GM21786 (cell line): ENCODE measurements around the gene CORO2A.
"Not testable (repeated sequence)": the region's sequence is repeated elsewhere in the genome, so short reads cannot be mapped to it uniquely, and the experiment has no call there.

Experiments
- ATAC-seq: cut with Tn5 transposase; IDR thresholded peaks from one replicate; pipeline ENCODE4 v1.9.1; 2021; ENCODE audit not compliant: unreplicated experiment

CORO2A gene

GRCh38 chr9:98118640-98119601, 73.5 kb downstream of the CORO2A start, which contains the start of gene TRIM14:
Gene TRIM14, minus strand, starts transcription at chr9:98119222. Its CDS starts 34 bp downstream, at chr9:98119188.
- peak; percentile 40 for ATAC-seq

GRCh38 chr9:98117984-98118639, 74.3 kb downstream of the CORO2A start:
- peak; percentile 54 for ATAC-seq

- ATAC-seq: not testable (repeated sequence)
Measured at GRCh38 chr9:98117097-98117496, 75.3 kb downstream of the CORO2A start.

- no peak for ATAC-seq
Measured at GRCh38 chr9:98109052-98109451, 83.4 kb downstream of the CORO2A start.

- ATAC-seq: peak; percentile 80
Measured at GRCh38 chr9:98108531-98109031, 83.9 kb downstream of the CORO2A start.

GRCh38 chr9:98107926-98108325, 84.5 kb downstream of the CORO2A start:
- no peak for ATAC-seq

- ATAC-seq: no peak
Measured at GRCh38 chr9:98105006-98105405, 87.4 kb downstream of the CORO2A start.

GRCh38 chr9:98104445-98104881, 88.0 kb downstream of the CORO2A start:
- no peak for ATAC-seq

GRCh38 chr9:98101868-98102273, 90.6 kb downstream of the CORO2A start:
- peak; percentile 97 for ATAC-seq

- ATAC-seq: no peak
Measured at GRCh38 chr9:98101416-98101815, 91.0 kb downstream of the CORO2A start.

- no peak for ATAC-seq
Measured at GRCh38 chr9:98100456-98100855, 92.0 kb downstream of the CORO2A start.

- no peak for ATAC-seq
Measured at GRCh38 chr9:98099898-98100297, 92.5 kb downstream of the CORO2A start.

- ATAC-seq: no peak
Measured at GRCh38 chr9:98099346-98099745, 93.1 kb downstream of the CORO2A start.

- no peak for ATAC-seq
Measured at GRCh38 chr9:98097836-98098235, 94.6 kb downstream of the CORO2A start.

- no peak for ATAC-seq
Measured at GRCh38 chr9:98096091-98096490, 96.3 kb downstream of the CORO2A start.

GRCh38 chr9:98095401-98095800, 97.0 kb downstream of the CORO2A start:
- ATAC-seq: no peak

- ATAC-seq: no peak
Measured at GRCh38 chr9:98094851-98095250, 97.6 kb downstream of the CORO2A start.

- ATAC-seq: no peak
Measured at GRCh38 chr9:98094316-98094715, 98.1 kb downstream of the CORO2A start.

- no peak for ATAC-seq
Measured at GRCh38 chr9:98092613-98092931, 99.9 kb downstream of the CORO2A start.

GRCh38 chr9:98091735-98092612, 100.5 kb downstream of the CORO2A start:
- ATAC-seq: no peak

- ATAC-seq: not testable (repeated sequence)
Measured at GRCh38 chr9:98090674-98091073, 101.8 kb downstream of the CORO2A start.
